Globus pallidus (tissue), 1 donor: ENCODE data around the gene IRF5.
A peak's percentile ranks its signal among the peaks of the same experiment; 100 is the strongest.
"Not testable (repeated sequence)": the region's sequence is repeated elsewhere in the genome, so short reads cannot be mapped to it uniquely, and the experiment has no call there.

Experiments used
- DNase-seq: peaks from one replicate; pipeline ENCODE4 v3.0.0-alpha.2; 2015; ENCODE audit warnings: low spot score

Gene IRF5

DNA sequence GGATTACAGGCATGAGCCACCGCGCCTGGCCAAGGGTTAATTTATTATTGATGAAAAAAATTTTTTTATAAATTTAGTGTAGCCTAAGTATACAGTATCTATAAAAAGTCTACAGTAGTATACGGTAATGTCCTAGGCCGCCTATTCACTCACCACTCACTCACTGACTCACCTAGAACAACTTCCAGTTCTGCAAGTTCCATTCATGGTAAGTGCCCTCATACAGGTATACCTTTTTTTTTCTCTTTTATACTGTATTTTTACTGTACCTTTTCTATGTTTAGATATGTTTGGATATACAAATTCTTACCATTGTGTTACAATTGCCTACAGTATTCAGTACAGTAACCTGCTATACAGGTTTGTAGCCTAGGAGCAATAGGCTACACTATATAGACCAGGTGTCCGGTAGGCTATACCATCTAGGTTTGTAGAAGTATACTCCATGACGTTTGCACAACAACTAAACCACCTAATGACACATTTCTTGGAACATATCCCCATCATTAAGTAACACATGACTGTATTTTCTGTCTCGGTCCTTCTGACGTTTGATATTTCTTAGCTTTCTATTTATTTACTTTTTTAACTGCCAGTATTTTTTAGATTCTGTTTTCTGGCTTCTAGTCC lies 23.4 kb downstream of the IRF5 start:
- no peak for DNase-seq

DNA sequence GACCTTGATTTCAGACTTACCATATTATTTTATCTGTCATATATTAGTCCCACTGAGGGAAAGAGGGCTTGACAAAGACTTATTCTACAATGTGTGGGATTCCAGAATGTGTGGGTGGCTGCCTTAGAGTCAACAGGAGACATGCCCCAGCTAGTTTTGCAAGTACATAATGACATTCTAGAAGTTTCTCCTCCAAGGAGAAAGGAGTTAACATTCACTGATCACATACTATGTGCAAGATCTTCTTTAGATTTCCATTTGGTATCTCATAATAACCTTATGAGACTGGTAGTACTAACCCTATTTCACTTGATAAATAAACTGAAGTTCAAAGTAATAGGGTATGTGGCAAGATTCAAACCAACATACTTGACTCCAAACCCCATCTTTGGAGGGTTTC lies 25.2 kb downstream of the IRF5 start:
- no peak for DNase-seq

DNA sequence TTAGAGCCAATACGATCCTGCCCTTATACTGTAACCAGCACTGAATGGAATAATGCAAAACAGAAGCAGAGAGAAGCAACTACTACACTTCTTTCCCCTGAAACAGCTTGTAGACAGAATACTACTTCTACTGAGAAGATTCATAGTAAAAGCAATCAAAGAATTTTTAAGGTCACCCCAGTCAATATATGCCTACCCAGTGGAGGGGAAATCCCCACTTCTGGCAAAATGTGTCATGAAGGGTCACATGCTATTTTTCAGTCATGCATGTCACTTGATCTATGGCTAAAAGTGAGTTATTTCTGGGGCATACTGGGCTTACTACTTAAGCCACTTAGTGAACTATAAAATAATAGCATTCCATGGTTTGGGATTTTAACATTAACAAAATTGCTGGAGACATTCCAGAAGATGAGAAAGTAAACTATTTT lies 25.6 kb downstream of the IRF5 start:
- no peak for DNase-seq

DNA sequence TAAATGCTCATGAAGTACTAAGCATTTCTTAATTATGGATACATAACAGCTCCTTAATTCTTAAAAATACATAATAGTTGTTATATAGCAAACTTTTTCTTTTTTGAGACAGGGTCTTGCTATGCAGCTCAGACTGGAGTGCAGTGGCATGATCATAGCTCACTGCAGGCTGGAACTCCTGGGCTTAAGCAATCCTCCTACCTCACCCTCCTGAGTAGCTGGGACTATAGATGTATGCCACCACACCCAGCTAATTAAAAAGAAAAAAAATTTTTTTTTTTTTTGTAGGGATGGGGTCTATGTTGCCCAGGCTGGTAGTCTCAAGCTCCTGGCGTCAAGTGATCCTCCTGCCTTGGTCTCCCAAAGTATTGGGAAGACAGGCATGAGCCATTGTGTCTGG lies 30.9 kb downstream of the IRF5 start:
- DNase-seq, result no peak

DNA sequence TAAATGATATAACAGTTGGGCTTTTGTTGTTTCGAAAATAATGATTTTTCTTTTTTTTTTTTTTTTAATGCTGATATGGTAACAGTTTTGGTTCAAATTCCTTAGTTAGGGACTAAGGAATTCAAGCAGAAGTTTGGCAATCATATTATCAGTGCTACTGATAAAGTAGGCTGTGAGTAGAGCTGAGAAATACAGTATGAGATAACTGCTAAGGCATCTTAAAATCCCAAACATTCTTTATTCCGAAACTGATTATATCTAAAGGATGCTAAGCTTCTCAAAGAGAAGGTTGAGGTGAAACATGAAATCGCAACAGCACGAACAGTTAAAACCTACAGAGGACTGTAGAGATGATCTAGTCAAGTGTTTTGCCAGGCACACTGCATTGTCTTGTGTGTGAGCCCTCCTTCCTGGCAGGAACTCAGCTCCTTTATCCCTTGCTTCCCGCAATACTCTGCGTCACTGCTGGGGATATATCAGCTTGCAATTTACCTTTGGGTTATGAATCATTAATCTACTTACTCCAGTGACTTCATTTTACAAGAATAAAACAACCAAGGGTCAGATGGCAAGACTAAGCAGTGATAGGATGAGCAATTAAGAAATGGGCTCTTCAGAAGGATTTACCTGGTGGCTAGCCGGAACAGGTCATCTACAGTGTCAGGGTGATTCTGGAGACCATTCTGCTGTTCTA lies 36.7 kb downstream of the IRF5 start:
- DNase-seq, result no peak

DNA sequence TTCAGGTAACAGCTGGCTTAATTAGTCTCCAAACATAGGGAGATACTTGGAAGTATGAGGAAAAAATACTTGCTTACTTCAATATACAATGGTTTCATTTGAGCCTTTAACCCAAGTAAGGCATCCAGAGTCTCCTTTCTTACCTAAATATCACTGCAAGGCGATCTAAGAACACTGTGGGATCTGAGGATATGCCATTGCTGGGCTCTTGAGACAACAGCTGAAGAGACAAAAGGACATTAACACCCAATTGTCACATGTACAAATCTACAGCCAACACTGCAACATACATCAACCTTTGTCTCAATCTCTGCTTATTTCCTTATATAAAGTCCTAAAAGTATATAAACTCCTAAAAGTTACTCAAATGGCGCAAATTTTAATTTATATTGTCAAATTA lies 44.4 kb downstream of the IRF5 start:
- DNase-seq, result no peak

DNA sequence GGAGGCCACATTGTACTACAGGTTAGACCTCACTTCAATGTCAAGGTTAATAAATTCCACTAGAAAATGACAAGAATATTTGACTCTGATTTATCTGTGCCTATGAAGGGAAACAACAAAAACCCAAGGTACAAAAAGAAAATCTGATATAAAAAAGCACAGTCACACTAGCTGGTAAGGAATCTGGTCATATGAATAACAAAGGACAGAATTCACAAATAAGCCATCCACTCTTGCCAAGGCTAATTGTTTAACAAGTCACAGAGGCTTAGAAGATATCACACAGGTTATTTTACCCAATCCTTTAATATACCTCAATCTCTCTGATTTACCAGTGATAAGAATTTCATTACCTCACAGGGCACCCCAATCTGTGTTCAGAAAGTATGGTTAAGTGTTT lies 47.9 kb downstream of the IRF5 start:
- no peak for DNase-seq

DNA sequence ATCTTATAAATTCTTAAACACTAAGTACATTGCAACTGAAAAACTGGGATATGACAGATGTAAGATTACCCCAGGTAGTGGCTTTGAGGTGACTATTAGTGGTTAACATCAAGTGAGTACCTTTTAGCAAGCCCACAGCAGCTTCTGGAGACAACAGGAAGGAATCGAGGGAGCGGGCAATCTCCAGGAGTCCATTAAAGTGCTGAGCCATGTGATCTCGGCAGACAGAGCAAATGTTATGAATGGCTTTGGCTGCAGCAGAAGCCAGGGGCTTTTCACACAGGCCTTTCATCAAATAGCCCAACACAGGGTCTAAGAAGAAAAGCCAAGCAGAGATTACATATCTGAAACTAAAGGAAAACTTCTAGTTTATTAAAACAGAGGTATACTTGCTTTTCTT lies 48.9 kb downstream of the IRF5 start:
- DNase-seq, result peak; percentile 27

DNA sequence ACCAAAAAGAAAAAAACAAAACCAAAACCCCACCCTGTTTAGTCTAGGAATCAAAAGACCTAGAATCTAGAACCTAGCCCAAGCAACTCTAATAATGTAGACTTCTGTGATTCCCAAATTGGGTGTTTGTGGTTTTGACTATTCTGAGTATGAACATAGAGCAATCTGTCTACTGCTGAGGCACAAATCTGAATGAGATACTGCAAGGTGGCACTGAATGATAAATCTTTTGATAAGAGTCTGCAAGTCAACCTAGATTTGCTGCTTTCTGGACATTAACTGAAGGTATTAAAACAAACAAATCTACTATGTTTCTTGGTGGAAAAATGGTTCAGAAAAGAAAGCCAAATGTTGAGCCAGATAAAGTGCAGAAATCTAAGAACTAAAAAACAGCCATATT lies 50.6 kb downstream of the IRF5 start:
- DNase-seq, result no peak

DNA sequence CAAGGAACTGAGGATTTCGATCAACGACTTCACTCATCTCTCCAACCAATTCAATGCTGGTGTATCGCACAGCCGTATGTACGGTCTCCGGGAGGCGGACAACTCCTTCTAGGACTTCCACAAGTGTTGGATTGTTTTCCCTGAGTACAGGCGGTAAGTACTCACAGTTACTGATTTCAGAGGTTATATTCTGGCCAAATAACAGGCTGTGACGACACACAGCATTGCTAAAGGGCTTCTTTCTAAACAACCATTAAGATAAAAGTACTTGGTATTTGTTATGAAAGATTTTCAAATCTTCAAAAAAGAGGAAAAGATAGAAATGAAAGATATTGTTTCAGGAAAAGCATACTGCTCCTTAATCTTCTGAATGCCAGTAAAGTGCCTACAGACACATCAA lies 52.2 kb downstream of the IRF5 start:
- DNase-seq, result no peak

DNA sequence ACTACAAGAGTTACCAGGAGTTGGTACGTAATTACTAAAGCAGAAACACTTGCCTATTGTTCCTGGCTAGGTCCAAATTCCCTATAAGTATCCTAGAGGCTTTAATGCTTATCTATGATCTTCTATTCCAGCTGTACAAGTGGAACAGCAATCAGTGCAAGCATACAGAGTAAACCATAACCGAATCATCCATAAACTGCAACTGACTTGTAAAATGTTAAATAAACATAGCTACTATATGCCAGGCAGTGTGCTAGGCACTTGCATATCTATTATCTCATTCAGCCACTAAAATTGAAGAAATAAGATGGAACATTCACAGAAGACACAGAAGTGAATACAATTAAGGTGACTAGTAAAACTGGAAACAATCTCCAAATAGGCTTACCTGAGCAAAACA lies 55.7 kb downstream of the IRF5 start:
- no peak for DNase-seq

DNA sequence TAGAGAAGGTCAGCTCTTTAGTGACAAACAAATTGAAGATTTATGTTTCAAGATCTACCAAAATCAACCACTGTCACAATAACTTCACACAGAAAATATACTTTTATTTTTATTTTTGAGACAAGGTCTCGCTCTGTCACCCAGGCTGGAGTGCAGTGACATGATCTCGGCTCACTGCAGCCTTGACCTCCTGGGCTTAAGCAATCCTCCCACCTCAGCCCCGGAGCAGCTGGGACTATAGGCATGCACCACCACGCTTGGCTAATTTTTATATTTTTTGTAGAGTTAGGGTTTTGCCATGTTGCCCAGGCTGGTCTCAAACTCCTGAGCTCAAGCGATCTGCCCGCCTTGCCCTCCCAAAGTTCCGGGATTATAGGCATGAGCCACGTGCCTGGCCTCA lies 56.8 kb downstream of the IRF5 start:
- not testable (repeated sequence) for DNase-seq

DNA sequence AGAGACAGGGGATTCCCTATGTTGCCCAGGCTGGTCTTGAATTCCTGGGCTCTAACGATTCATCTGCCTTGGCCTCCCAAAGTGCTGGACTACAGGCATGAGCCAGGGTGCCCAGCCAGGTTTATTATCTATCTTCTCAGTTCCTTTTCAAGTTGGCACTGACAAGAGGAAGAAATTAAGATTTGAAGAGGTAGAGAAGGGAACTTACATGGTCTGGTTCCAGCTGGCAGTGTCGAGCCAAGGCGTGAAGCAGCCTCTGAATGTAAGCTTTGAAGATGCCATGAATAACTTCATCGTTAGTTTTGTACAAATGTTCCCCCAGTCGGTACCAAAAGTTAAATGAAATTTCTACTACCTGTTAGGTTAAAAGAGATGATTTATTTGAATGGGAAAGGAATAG lies 59.5 kb downstream of the IRF5 start:
- no peak for DNase-seq
